ENCODE data around the gene CFAP299. TPM values are rescaled to one million over a fixed set of nuclear protein-coding genes. Genes with fewer than 3 reads are reported as not detected.

Gene CFAP299
- polyA plus RNA-seq, 6 donors from 2014 or later: not detected

GRCh38 chr4:80447493-80447892 lies 112.0 kb downstream of the CFAP299 start:
- Mint-ChIP-seq H3K4me1 (no peaks in the 10 kb centered on the region), H3K9me3 (peaks cover 0 to 10% (median 8%) of the 10 kb centered on the region in 7 donors), H3K4me3 (no peak overlapping the region), H3K36me3 (no peaks in the 10 kb centered on the region), H3K27ac (no peak overlapping the region), H3K27me3 (no peaks in the 10 kb centered on the region)
- ATAC-seq (ENCODE audit: low read depth in 2 of 2) (no peak), DNase-seq (no peak)

- no peaks in the 10 kb centered on the region for H3K4me1 Mint-ChIP-seq
- H3K27me3 Mint-ChIP-seq: no peaks in the 10 kb centered on the region
- no peak for DNase-seq
- no peak overlapping the region for H3K27ac Mint-ChIP-seq
- peaks cover 0 to 9% (median 6%) of the 10 kb centered on the region in 7 donors for H3K9me3 Mint-ChIP-seq
- H3K4me3 Mint-ChIP-seq: no peak overlapping the region
- H3K36me3 Mint-ChIP-seq: no peaks in the 10 kb centered on the region
- no peak for ATAC-seq (ENCODE audit: low read depth in 2 of 2)
Observed at GRCh38 chr4:80448056-80448455, 112.5 kb downstream of the CFAP299 start.

- Mint-ChIP-seq H3K4me3 (no peak overlapping the region), H3K27me3 (peaks cover 0 to 4% (median 0%) of the 10 kb centered on the region in 3 donors), H3K4me1 (no peaks in the 10 kb centered on the region), H3K9me3 (peaks cover 0 to 2% (median 0%) of the 10 kb centered on the region in 7 donors), H3K36me3 (no peaks in the 10 kb centered on the region), H3K27ac (no peak overlapping the region)
- ATAC-seq (ENCODE audit: low read depth in 2 of 2): no peak
- DNase-seq: no peak
Observed at GRCh38 chr4:80452055-80452454, 116.5 kb downstream of the CFAP299 start.

GRCh38 chr4:80452768-80453167 lies 117.2 kb downstream of the CFAP299 start:
- no peak overlapping the region for H3K4me3 Mint-ChIP-seq
- no peak for ATAC-seq (ENCODE audit: low read depth in 2 of 2)
- H3K4me1 Mint-ChIP-seq: no peaks in the 10 kb centered on the region
- peaks cover 0 to 2% (median 0%) of the 10 kb centered on the region in 7 donors for H3K9me3 Mint-ChIP-seq
- no peaks in the 10 kb centered on the region for H3K36me3 Mint-ChIP-seq
- peaks cover 0 to 4% (median 0%) of the 10 kb centered on the region in 3 donors for H3K27me3 Mint-ChIP-seq
- no peak for DNase-seq
- no peak overlapping the region for H3K27ac Mint-ChIP-seq

GRCh38 chr4:80454040-80454439 lies 118.5 kb downstream of the CFAP299 start:
- no peaks in the 10 kb centered on the region for H3K4me1 Mint-ChIP-seq
- peaks cover 0 to 2% (median 0%) of the 10 kb centered on the region in 7 donors for H3K9me3 Mint-ChIP-seq
- no peak overlapping the region for H3K27ac Mint-ChIP-seq
- H3K4me3 Mint-ChIP-seq: no peak overlapping the region
- DNase-seq: no peak
- H3K36me3 Mint-ChIP-seq: no peaks in the 10 kb centered on the region
- H3K27me3 Mint-ChIP-seq: peaks cover 0 to 4% (median 0%) of the 10 kb centered on the region in 3 donors
- ATAC-seq (ENCODE audit: low read depth in 2 of 2): no peak

GRCh38 chr4:80454556-80454955 lies 119.0 kb downstream of the CFAP299 start:
- ATAC-seq (ENCODE audit: low read depth in 2 of 2): no peak
- Mint-ChIP-seq H3K27me3 (peaks cover 0 to 4% (median 0%) of the 10 kb centered on the region in 3 donors), H3K36me3 (no peaks in the 10 kb centered on the region), H3K27ac (no peak overlapping the region), H3K4me3 (no peak overlapping the region), H3K9me3 (peaks cover 0 to 2% (median 0%) of the 10 kb centered on the region in 7 donors), H3K4me1 (no peaks in the 10 kb centered on the region)
- DNase-seq: no peak

- Mint-ChIP-seq H3K36me3 (no peaks in the 10 kb centered on the region), H3K4me1 (peaks cover 6 to 9% (median 8%) of the 10 kb centered on the region in 3 donors), H3K4me3 (no peak overlapping the region), H3K9me3 (peaks cover 0 to 4% (median 1%) of the 10 kb centered on the region in 7 donors), H3K27ac (peak overlapping the region in 1 of 6 donors; percentile 77), H3K27me3 (no peaks in the 10 kb centered on the region)
- no peak for ATAC-seq (ENCODE audit: low read depth in 2 of 2)
- no peak for DNase-seq
Observed at GRCh38 chr4:80459918-80460473, 124.5 kb downstream of the CFAP299 start.

GRCh38 chr4:80461412-80461811 lies 125.9 kb downstream of the CFAP299 start:
- H3K4me1 Mint-ChIP-seq: peaks cover 6 to 9% (median 8%) of the 10 kb centered on the region in 3 donors
- H3K36me3 Mint-ChIP-seq: no peaks in the 10 kb centered on the region
- DNase-seq (no peak), ATAC-seq (ENCODE audit: low read depth in 2 of 2) (no peak)
- no peak overlapping the region for H3K4me3 Mint-ChIP-seq
- H3K27ac Mint-ChIP-seq: no peak overlapping the region
- H3K27me3 Mint-ChIP-seq: no peaks in the 10 kb centered on the region
- peaks cover 0 to 4% (median 1%) of the 10 kb centered on the region in 7 donors for H3K9me3 Mint-ChIP-seq

- ATAC-seq (ENCODE audit: low read depth in 2 of 2): peak; percentile 64 to 66
- Mint-ChIP-seq H3K36me3 (no peaks in the 10 kb centered on the region), H3K27me3 (no peaks in the 10 kb centered on the region), H3K4me1 (peaks cover 8 to 14% (median 11%) of the 10 kb centered on the region in 3 donors), H3K27ac (peak overlapping the region in 3 of 6 donors; percentile 5 to 80 (median 57)), H3K9me3 (peaks cover 0 to 4% (median 2%) of the 10 kb centered on the region in 7 donors), H3K4me3 (peak overlapping the region in 5 of 8 donors; percentile 29 to 66 (median 51))
- peak; percentile 1 for DNase-seq
Observed at GRCh38 chr4:80462621-80463091, 127.1 kb downstream of the CFAP299 start.

GRCh38 chr4:80463509-80463908 lies 128.0 kb downstream of the CFAP299 start:
- peaks cover 8 to 14% (median 11%) of the 10 kb centered on the region in 3 donors for H3K4me1 Mint-ChIP-seq
- H3K4me3 Mint-ChIP-seq: peak overlapping the region in 1 of 8 donors; percentile 4
- no peak overlapping the region for H3K27ac Mint-ChIP-seq

GRCh38 chr4:80465238-80465637 lies 129.7 kb downstream of the CFAP299 start:
- Mint-ChIP-seq H3K36me3 (no peaks in the 10 kb centered on the region), H3K27me3 (no peaks in the 10 kb centered on the region), H3K4me1 (peaks cover 8 to 14% (median 11%) of the 10 kb centered on the region in 3 donors), H3K4me3 (no peak overlapping the region), H3K9me3 (peaks cover 0 to 4% (median 2%) of the 10 kb centered on the region in 7 donors), H3K27ac (no peak overlapping the region)
- ATAC-seq (ENCODE audit: low read depth in 2 of 2) (no peak), DNase-seq (no peak)

More at GRCh38 chr4:80463509-80463908, 128.0 kb downstream of the CFAP299 start:
- Mint-ChIP-seq H3K9me3 (peaks cover 0 to 4% (median 2%) of the 10 kb centered on the region in 7 donors), H3K36me3 (no peaks in the 10 kb centered on the region), H3K27me3 (no peaks in the 10 kb centered on the region)
- ATAC-seq (ENCODE audit: low read depth in 2 of 2): no peak
- no peak for DNase-seq

- ATAC-seq (ENCODE audit: low read depth in 2 of 2) (no peak), DNase-seq (no peak)
- Mint-ChIP-seq H3K9me3 (peaks cover 0 to 4% (median 2%) of the 10 kb centered on the region in 7 donors), H3K27me3 (no peaks in the 10 kb centered on the region), H3K4me1 (peaks cover 8 to 14% (median 11%) of the 10 kb centered on the region in 3 donors), H3K4me3 (no peak overlapping the region), H3K36me3 (no peaks in the 10 kb centered on the region), H3K27ac (no peak overlapping the region)
Observed at GRCh38 chr4:80465736-80466135, 130.2 kb downstream of the CFAP299 start.

- Mint-ChIP-seq H3K9me3 (peaks cover 0 to 4% (median 2%) of the 10 kb centered on the region in 7 donors), H3K4me1 (peaks cover 8 to 14% (median 11%) of the 10 kb centered on the region in 3 donors), H3K36me3 (no peaks in the 10 kb centered on the region), H3K27ac (no peak overlapping the region), H3K27me3 (no peaks in the 10 kb centered on the region), H3K4me3 (no peak overlapping the region)
- ATAC-seq (ENCODE audit: low read depth in 2 of 2): no peak
- no peak for DNase-seq
Observed at GRCh38 chr4:80466618-80467017, 131.1 kb downstream of the CFAP299 start.

- Mint-ChIP-seq H3K9me3 (peaks cover 0 to 2% (median 0%) of the 10 kb centered on the region in 7 donors), H3K27ac (no peak overlapping the region), H3K27me3 (no peaks in the 10 kb centered on the region), H3K36me3 (no peaks in the 10 kb centered on the region), H3K4me3 (no peak overlapping the region), H3K4me1 (peaks cover 0 to 10% (median 5%) of the 10 kb centered on the region in 3 donors)
- ATAC-seq (ENCODE audit: low read depth in 2 of 2) (no peak), DNase-seq (no peak)
Observed at GRCh38 chr4:80471756-80472155, 136.2 kb downstream of the CFAP299 start.

All from naive B cell (primary cell).